Measurements from ENCODE around the gene SYT12.

The SYT12 gene

GRCh38 chr11:67016550-67016949 is 6.4 kb upstream of the SYT12 start:
- TF ChIP-seq EZH2phosphoT487 (IDR thresholded peaks at IDR 0.05; ENCODE audit: borderline replicate concordance): no peak
- TF ChIP-seq CTCF (conservative IDR thresholded peaks at IDR 0.05; ENCODE audit: low read length): no peak
- Histone ChIP-seq H3K27me3 (ENCODE audit: insufficient read depth, low read length, poor library complexity, severe bottlenecking) (no peaks in the 10 kb centered on the region), H4K20me1 (ENCODE audit: insufficient read depth, low read length, poor library complexity, severe bottlenecking) (no peaks in the 10 kb centered on the region), H3K4me2 (ENCODE audit: low read depth, low read length, poor library complexity, severe bottlenecking) (no peak overlapping the region), H3F3A (ENCODE audit: low read depth) (no peaks in the 10 kb centered on the region), H3K4me3 (ENCODE audit: low read length, poor library complexity, severe bottlenecking) (no peak overlapping the region), H2AFZ (ENCODE audit: low read length) (no peak overlapping the region), H3K4me1 (ENCODE audit: insufficient read depth, low read length, poor library complexity, severe bottlenecking) (no peaks in the 10 kb centered on the region), H3K9me2 (replicated peaks; ENCODE audit: low read depth, low read length) (no peaks in the 10 kb centered on the region), H3K9ac (ENCODE audit: low read depth, low read length, poor library complexity, severe bottlenecking) (no peak overlapping the region), H3K9me3 (ENCODE audit: insufficient read depth, low read depth, low read length) (no peaks in the 10 kb centered on the region), H3K36me3 (ENCODE audit: insufficient read depth, low read length) (no peaks in the 10 kb centered on the region), H3K79me2 (ENCODE audit: insufficient read depth, low read length) (no peaks in the 10 kb centered on the region)

GRCh38 chr11:67020949-67021348 is 2.0 kb upstream of the SYT12 start:
- no peak for TF ChIP-seq EZH2phosphoT487 (IDR thresholded peaks at IDR 0.05; ENCODE audit: borderline replicate concordance)
- no peak for TF ChIP-seq CTCF (conservative IDR thresholded peaks at IDR 0.05; ENCODE audit: low read length)
- H3K9me2 ChIP-seq (replicated peaks; ENCODE audit: low read depth, low read length): no peaks in the 10 kb centered on the region
- no peaks in the 10 kb centered on the region for H3K27me3 ChIP-seq (ENCODE audit: insufficient read depth, low read length, poor library complexity, severe bottlenecking)
- H3K4me3 ChIP-seq (ENCODE audit: low read length, poor library complexity, severe bottlenecking): no peak overlapping the region
- no peaks in the 10 kb centered on the region for H4K20me1 ChIP-seq (ENCODE audit: insufficient read depth, low read length, poor library complexity, severe bottlenecking)
- H3K9me3 ChIP-seq (ENCODE audit: insufficient read depth, low read depth, low read length): no peaks in the 10 kb centered on the region
- H3F3A ChIP-seq (ENCODE audit: low read depth): no peaks in the 10 kb centered on the region
- no peak overlapping the region for H3K9ac ChIP-seq (ENCODE audit: low read depth, low read length, poor library complexity, severe bottlenecking)
- H2AFZ ChIP-seq (ENCODE audit: low read length): no peak overlapping the region
- no peak overlapping the region for H3K4me2 ChIP-seq (ENCODE audit: low read depth, low read length, poor library complexity, severe bottlenecking)
- H3K79me2 ChIP-seq (ENCODE audit: insufficient read depth, low read length): no peaks in the 10 kb centered on the region
- H3K36me3 ChIP-seq (ENCODE audit: insufficient read depth, low read length): no peaks in the 10 kb centered on the region
- peaks cover 23% of the 10 kb centered on the region for H3K4me1 ChIP-seq (ENCODE audit: insufficient read depth, low read length, poor library complexity, severe bottlenecking)

GRCh38 chr11:67022341-67022933 is 497 bp upstream of the SYT12 start:
- Histone ChIP-seq H2AFZ (ENCODE audit: low read length) (no peak overlapping the region), H3K4me3 (ENCODE audit: low read length, poor library complexity, severe bottlenecking) (no peak overlapping the region), H3K9me2 (replicated peaks; ENCODE audit: low read depth, low read length) (no peaks in the 10 kb centered on the region), H3K27me3 (ENCODE audit: insufficient read depth, low read length, poor library complexity, severe bottlenecking) (no peaks in the 10 kb centered on the region), H4K20me1 (ENCODE audit: insufficient read depth, low read length, poor library complexity, severe bottlenecking) (no peaks in the 10 kb centered on the region), H3K4me1 (ENCODE audit: insufficient read depth, low read length, poor library complexity, severe bottlenecking) (peaks cover 23% of the 10 kb centered on the region), H3K9ac (ENCODE audit: low read depth, low read length, poor library complexity, severe bottlenecking) (no peak overlapping the region), H3F3A (ENCODE audit: low read depth) (no peaks in the 10 kb centered on the region), H3K9me3 (ENCODE audit: insufficient read depth, low read depth, low read length) (no peaks in the 10 kb centered on the region), H3K4me2 (ENCODE audit: low read depth, low read length, poor library complexity, severe bottlenecking) (no peak overlapping the region), H3K36me3 (ENCODE audit: insufficient read depth, low read length) (no peaks in the 10 kb centered on the region), H3K79me2 (ENCODE audit: insufficient read depth, low read length) (no peaks in the 10 kb centered on the region)
- TF ChIP-seq EZH2phosphoT487 (IDR thresholded peaks at IDR 0.05; ENCODE audit: borderline replicate concordance): no peak
- no peak for TF ChIP-seq CTCF (conservative IDR thresholded peaks at IDR 0.05; ENCODE audit: low read length)

Measured in Loucy (cell line).